ENCODE measurements around the gene ZNF521. TPM values are rescaled to one million over a fixed set of nuclear protein-coding genes. Genes with fewer than 3 reads are reported as not detected.

Gene ZNF521
- total RNA-seq, 1 donor from 2014 or later, result 51.4 TPM

DNA sequence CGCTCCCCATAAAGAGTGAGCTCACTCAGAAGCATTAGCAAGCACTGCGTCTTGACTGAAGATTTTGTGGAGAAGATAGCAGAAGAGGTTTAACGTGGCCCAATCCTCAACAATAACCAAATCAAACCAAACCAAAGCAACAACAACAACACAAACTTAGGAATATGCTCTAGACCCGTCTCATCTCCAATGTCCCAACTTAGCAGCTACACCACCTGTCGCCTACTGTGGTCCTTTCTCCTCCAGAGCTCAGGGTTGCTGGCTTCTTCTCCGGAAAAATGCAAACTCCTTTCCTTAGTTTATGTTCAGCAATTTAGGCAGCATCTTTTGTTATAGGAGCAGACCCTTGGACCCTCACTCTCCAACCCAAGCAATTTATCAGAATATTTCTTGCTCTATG is 301.4 kb downstream of the ZNF521 start:
- DNase-seq (ENCODE audit: low spot score in 2 of 2, unreplicated experiment in 2 of 2), result no peak
- TF ChIP-seq, protein P1, sequence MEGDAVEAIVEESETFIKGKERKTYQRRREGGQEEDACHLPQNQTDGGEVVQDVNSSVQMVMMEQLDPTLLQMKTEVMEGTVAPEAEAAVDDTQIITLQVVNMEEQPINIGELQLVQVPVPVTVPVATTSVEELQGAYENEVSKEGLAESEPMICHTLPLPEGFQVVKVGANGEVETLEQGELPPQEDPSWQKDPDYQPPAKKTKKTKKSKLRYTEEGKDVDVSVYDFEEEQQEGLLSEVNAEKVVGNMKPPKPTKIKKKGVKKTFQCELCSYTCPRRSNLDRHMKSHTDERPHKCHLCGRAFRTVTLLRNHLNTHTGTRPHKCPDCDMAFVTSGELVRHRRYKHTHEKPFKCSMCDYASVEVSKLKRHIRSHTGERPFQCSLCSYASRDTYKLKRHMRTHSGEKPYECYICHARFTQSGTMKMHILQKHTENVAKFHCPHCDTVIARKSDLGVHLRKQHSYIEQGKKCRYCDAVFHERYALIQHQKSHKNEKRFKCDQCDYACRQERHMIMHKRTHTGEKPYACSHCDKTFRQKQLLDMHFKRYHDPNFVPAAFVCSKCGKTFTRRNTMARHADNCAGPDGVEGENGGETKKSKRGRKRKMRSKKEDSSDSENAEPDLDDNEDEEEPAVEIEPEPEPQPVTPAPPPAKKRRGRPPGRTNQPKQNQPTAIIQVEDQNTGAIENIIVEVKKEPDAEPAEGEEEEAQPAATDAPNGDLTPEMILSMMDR (IDR thresholded peaks at IDR 0.05; ENCODE audit: unreplicated experiment), result no peak
- Mint-ChIP-seq H3K36me3 (no peaks in the 10 kb centered on the region), H3K27ac (no peak overlapping the region), H3K27me3 (ENCODE audit: low read depth) (peaks cover 8% of the 10 kb centered on the region), H3K9me3 (no peaks in the 10 kb centered on the region), H3K4me1 (peaks cover 4% of the 10 kb centered on the region), H3K4me3 (no peak overlapping the region)

DNA sequence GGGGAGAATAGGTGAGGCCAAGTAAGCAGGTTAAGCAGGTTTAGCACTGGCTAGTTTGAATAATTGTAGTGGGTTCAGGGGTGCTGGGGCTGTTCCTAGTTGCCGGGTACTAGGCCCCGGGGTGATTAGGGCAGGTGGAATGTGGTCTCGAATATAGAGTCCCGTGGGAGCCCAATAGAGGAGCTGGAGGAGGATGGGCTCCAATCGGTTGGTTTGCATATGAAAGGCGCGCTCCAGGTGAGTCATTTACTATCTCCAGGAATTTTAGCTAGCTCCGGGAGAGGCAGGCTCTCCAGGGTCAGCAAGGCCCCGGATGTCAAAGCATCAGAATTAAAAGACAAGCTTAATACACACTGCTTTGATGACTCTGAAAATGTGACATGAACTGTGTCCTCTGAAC is 304.0 kb downstream of the ZNF521 start:
- TF ChIP-seq, protein P1 (IDR thresholded peaks at IDR 0.05; ENCODE audit: unreplicated experiment), result no peak
- Mint-ChIP-seq H3K27me3 (ENCODE audit: low read depth) (peaks cover 23% of the 10 kb centered on the region), H3K9me3 (no peaks in the 10 kb centered on the region), H3K27ac (no peak overlapping the region), H3K36me3 (no peaks in the 10 kb centered on the region), H3K4me1 (peaks cover 4% of the 10 kb centered on the region), H3K4me3 (no peak overlapping the region)
- no peak for DNase-seq (ENCODE audit: low spot score in 2 of 2, unreplicated experiment in 2 of 2)

DNA sequence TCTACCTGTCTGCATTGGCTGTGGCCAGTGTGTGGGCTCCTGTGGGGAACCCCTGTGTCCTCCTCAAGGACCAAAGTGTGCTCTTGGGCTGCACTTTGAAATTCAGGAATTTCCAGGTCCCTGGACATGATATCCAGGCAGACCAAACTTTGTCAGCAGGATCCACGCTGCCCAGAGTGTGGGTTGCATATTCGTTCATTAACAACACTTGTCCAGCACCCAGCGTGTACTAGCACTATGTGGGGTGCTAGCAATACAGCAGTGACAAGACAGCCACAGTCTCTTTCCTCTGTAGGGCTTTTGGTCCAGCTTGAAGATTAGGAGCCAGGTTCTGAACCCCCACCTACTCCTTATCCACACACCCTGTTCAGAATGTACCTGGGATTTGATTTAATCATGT is 304.5 kb downstream of the ZNF521 start:
- TF ChIP-seq, protein P1 (IDR thresholded peaks at IDR 0.05; ENCODE audit: unreplicated experiment), result no peak
- peaks cover 23% of the 10 kb centered on the region for H3K27me3 Mint-ChIP-seq (ENCODE audit: low read depth)
- no peak for DNase-seq (ENCODE audit: low spot score in 2 of 2, unreplicated experiment in 2 of 2)
- no peaks in the 10 kb centered on the region for H3K9me3 Mint-ChIP-seq
- H3K4me1 Mint-ChIP-seq, result peaks cover 4% of the 10 kb centered on the region
- H3K36me3 Mint-ChIP-seq, result no peaks in the 10 kb centered on the region
- no peak overlapping the region for H3K4me3 Mint-ChIP-seq
- H3K27ac Mint-ChIP-seq, result no peak overlapping the region

DNA sequence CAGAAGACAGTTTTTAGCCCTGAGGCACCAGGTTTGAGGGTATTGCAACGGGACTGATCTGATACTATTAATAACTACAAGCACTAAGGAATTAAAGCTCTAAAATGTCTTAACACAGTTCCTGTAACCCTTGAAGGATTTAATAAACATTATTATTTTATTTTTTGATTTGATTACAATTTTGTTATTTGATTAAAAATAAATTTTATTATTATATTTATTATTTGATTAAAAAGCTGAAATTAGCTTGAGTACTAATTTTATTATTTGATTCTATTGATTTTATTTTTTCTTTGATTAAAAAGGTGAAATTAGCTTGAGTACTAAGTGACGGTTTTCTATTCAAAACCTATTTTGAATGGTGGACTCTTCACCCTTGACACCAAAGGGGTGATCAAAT is 307.3 kb downstream of the ZNF521 start:
- Mint-ChIP-seq H3K4me3 (no peak overlapping the region), H3K4me1 (peaks cover 4% of the 10 kb centered on the region), H3K27me3 (ENCODE audit: low read depth) (peaks cover 33% of the 10 kb centered on the region), H3K9me3 (no peaks in the 10 kb centered on the region), H3K36me3 (no peaks in the 10 kb centered on the region), H3K27ac (no peak overlapping the region)
- DNase-seq (ENCODE audit: low spot score in 2 of 2, unreplicated experiment in 2 of 2), result no peak
- TF ChIP-seq, protein P1 (IDR thresholded peaks at IDR 0.05; ENCODE audit: unreplicated experiment), result no peak

DNA sequence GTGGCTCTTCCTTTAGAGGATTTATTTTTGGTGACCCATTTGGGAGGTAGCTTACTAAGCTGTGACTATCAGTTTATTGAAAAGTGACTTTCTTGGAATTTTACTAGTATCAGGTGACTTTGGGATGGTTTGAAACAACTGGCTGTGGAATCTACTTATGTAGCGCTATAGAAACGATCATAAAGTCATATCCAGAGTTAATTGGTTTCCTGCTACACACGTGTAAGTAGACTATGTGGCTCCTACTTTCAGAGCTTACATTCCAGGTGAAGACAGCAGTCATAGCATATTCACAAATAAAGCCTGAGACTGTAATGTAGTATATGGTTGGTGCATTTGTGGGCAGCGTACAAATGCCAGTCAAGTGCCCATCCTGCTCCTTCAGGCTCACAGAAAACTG is 308.9 kb downstream of the ZNF521 start:
- Mint-ChIP-seq H3K4me1 (peaks cover 6% of the 10 kb centered on the region), H3K4me3 (no peak overlapping the region), H3K27me3 (ENCODE audit: low read depth) (peaks cover 33% of the 10 kb centered on the region), H3K27ac (no peak overlapping the region), H3K36me3 (no peaks in the 10 kb centered on the region), H3K9me3 (no peaks in the 10 kb centered on the region)
- no peak for DNase-seq (ENCODE audit: low spot score in 2 of 2, unreplicated experiment in 2 of 2)
- TF ChIP-seq, protein P1 (IDR thresholded peaks at IDR 0.05; ENCODE audit: unreplicated experiment), result no peak

DNA sequence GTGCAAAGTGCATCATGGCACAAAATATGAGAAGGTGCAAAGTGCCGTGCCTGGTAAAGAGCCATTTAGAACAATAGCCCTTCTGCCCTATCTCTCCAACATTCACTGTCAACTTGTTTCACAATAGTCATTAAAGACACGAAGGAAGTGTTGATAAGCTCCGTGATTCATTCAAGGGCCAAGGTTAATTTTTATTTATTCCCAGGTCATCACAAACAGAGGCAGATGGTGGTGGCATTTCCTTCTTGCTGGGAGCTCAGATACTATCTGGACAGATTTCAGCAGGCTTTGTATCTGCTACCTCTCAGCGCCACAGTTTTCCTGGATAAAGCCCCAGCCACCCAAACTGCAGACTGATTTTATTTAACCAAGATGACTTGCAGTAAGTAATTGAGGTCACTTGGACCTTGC is 309.3 kb downstream of the ZNF521 start:
- DNase-seq (ENCODE audit: low spot score in 2 of 2, unreplicated experiment in 2 of 2), result no peak
- TF ChIP-seq, protein P1 (IDR thresholded peaks at IDR 0.05; ENCODE audit: unreplicated experiment), result no peak
- H3K36me3 Mint-ChIP-seq, result no peaks in the 10 kb centered on the region

More for the DNA sequence above, 309.3 kb downstream of the ZNF521 start:
- H3K4me3 Mint-ChIP-seq, result no peak overlapping the region
- peaks cover 33% of the 10 kb centered on the region for H3K27me3 Mint-ChIP-seq (ENCODE audit: low read depth)
- H3K9me3 Mint-ChIP-seq, result no peaks in the 10 kb centered on the region
- peaks cover 3% of the 10 kb centered on the region for H3K4me1 Mint-ChIP-seq
- no peak overlapping the region for H3K27ac Mint-ChIP-seq

All from mesothelial cell of epicardium (in vitro differentiated cells).